ENCODE data around the gene SRMS. TPM values are rescaled to one million over a fixed set of nuclear protein-coding genes. Genes with fewer than 3 reads are reported as not detected.

The SRMS gene
- total RNA-seq, 1 experiment from 2014 or later: 0.79 TPM

DNA sequence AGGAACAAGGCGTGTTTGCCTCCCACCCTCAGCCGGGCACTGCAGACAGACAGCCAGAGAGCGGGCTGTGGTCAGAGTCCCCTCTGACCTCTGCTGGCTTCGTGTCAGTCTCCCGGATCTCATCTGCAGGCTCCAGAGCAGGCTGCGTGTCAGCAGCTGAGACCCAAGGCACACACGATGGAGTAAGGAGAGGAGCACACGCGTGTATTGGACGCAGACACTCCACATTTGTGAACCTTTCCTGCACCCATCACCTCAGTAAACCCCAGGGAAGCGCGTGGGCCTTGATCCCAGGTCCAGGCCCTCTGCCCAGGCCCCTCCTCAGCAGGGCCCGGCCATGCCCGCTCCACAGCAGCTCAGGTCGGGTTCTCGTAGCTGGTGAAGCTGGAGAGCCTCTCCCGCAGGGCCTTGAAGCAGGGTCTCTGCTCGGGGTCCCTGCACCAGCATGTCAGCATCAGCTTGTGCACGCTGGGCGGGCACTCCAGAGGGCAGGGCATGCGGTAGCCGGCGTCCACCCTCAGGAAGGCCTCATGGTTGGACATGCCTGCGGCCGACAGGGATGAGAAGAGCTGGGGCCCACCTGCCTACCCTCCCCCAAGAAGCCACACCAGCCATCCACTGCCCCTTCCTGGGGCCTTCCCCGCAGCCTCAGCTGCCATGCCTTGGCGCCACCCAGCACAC lies 18.2 kb downstream of the SRMS start:
- H3K4me3 Mint-ChIP-seq: no peak overlapping the region
- peaks cover 5% of the 10 kb centered on the region for H4K20me1 ChIP-seq (ENCODE audit: control insufficient read depth, insufficient read depth, insufficient read length)
- no peaks in the 10 kb centered on the region for H3K79me2 ChIP-seq (ENCODE audit: insufficient read depth, low read length)
- no peak overlapping the region for H2BK120ac ChIP-seq (ENCODE audit: low read depth, low read length, poor library complexity, severe bottlenecking)
- H4K5ac ChIP-seq (ENCODE audit: insufficient read length, low read depth, low read length): no peak overlapping the region
- H3K27ac ChIP-seq (ENCODE audit: insufficient read length, low read depth, low read length): no peak overlapping the region
- no peak overlapping the region for H2BK5ac ChIP-seq (ENCODE audit: insufficient read length, low read length)
- no peak overlapping the region for H2BK15ac ChIP-seq (ENCODE audit: low read depth, low read length)
- H2BK12ac ChIP-seq (ENCODE audit: insufficient read length, low read depth, low read length): no peak overlapping the region
- H4K91ac ChIP-seq (ENCODE audit: insufficient read length, low read depth, low read length): no peak overlapping the region
- no peaks in the 10 kb centered on the region; a peak in 1 of 4 replicates for H3K4me1 Mint-ChIP-seq
- no peak for DNase-seq
- no peak for TF ChIP-seq CTCF (conservative IDR thresholded peaks at IDR 0.05)
- no peak overlapping the region for H3K9ac ChIP-seq (ENCODE audit: extremely low read depth, insufficient read length, low read length)
- H3K4me1 ChIP-seq (ENCODE audit: insufficient read depth, low read length): no peaks in the 10 kb centered on the region
- peaks cover 3% of the 10 kb centered on the region for H3K27me3 Mint-ChIP-seq (ENCODE audit: low read depth)
- no peak overlapping the region for H2AK5ac ChIP-seq (ENCODE audit: insufficient read length, low read length)
- peaks cover 1 to 2% (median 1%) of the 10 kb centered on the region in 3 experiments; a peak in 5 of 7 replicates for H3K36me3 Mint-ChIP-seq (ENCODE audit: insufficient read depth in 1 of 3, low read depth in 3 of 3)
- no peaks in the 10 kb centered on the region for H3K9me3 Mint-ChIP-seq
- no peak overlapping the region for H3K18ac ChIP-seq (ENCODE audit: insufficient read length, low read depth, low read length)
- no peak overlapping the region for H3T11ph ChIP-seq (ENCODE audit: low read length)
- no peak overlapping the region for H3K56ac ChIP-seq (ENCODE audit: insufficient read length, low read depth, low read length)
- no peak overlapping the region for H3K23ac ChIP-seq (ENCODE audit: insufficient read length, low read depth, low read length)
- H4K8ac ChIP-seq (replicated peaks; ENCODE audit: insufficient read length, low read depth, low read length): no peak overlapping the region
- no CpG with 5 or more reads among the region's 27 CpGs for WGBS (ENCODE audit: extremely low coverage, insufficient read length, low lambda C conversion rate)
- H3K23me2 ChIP-seq (ENCODE audit: insufficient read length, low read depth, low read length, poor library complexity, severe bottlenecking): no peaks in the 10 kb centered on the region
- peak overlapping the region in 1 of 3 experiments; percentile 56; a peak in 1 of 7 replicates for H3K27ac Mint-ChIP-seq
- H3K27me3 ChIP-seq (ENCODE audit: insufficient read depth, low read length): no peaks in the 10 kb centered on the region
- no peaks in the 10 kb centered on the region for H3K9me3 ChIP-seq (ENCODE audit: control insufficient read depth, low read depth, low read length)
- H3K4ac ChIP-seq (ENCODE audit: low read depth, low read length): no peak overlapping the region
- H3K14ac ChIP-seq (ENCODE audit: insufficient read depth, low read length): no peak overlapping the region; the same call in 1 of the 2 replicates
- no peaks in the 10 kb centered on the region for H3K79me1 ChIP-seq (ENCODE audit: insufficient read depth, low read depth, low read length, poor library complexity, severe bottlenecking)
- H2BK20ac ChIP-seq (ENCODE audit: low read depth, low read length, poor library complexity, severe bottlenecking): no peak overlapping the region
- no peak overlapping the region for H3K4me2 ChIP-seq (ENCODE audit: insufficient read depth, insufficient read length, low read length)
- no peak overlapping the region for H2AFZ ChIP-seq (ENCODE audit: low read length)

Data from H9 (cell line).